NK-92 (cell line): ENCODE measurements around the gene TRAF3IP1.

Experiments
- DNase-seq: peaks from one replicate; lab custom pipeline; 2025; ENCODE audit not compliant: unreplicated experiment; lab: John Stamatoyannopoulos, UW

Gene TRAF3IP1

GRCh38 chr2:238378230-238379095 is 58.1 kb downstream of the TRAF3IP1 start:
- DNase-seq, result no peak

GRCh38 chr2:238379096-238379810 is 58.9 kb downstream of the TRAF3IP1 start:
- DNase-seq, result no peak

GRCh38 chr2:238380336-238380735 is 60.0 kb downstream of the TRAF3IP1 start:
- DNase-seq, result no peak

- DNase-seq, result no peak
Measured at GRCh38 chr2:238380785-238381184, 60.5 kb downstream of the TRAF3IP1 start.

GRCh38 chr2:238381341-238382115 is 61.2 kb downstream of the TRAF3IP1 start:
- no peak for DNase-seq

- DNase-seq, result no peak
Measured at GRCh38 chr2:238382381-238382781, 62.1 kb downstream of the TRAF3IP1 start.

GRCh38 chr2:238383135-238383534 is 62.8 kb downstream of the TRAF3IP1 start:
- DNase-seq, result no peak

GRCh38 chr2:238383743-238384380 is 63.5 kb downstream of the TRAF3IP1 start:
- no peak for DNase-seq

- DNase-seq, result no peak
Measured at GRCh38 chr2:238387332-238387731, 67.0 kb downstream of the TRAF3IP1 start.

- DNase-seq, result no peak
Measured at GRCh38 chr2:238388794-238389193, 68.5 kb downstream of the TRAF3IP1 start.

- no peak for DNase-seq
Measured at GRCh38 chr2:238389988-238390589, 69.8 kb downstream of the TRAF3IP1 start.

- DNase-seq, result no peak
Measured at GRCh38 chr2:238391042-238391689, 70.8 kb downstream of the TRAF3IP1 start.

- no peak for DNase-seq
Measured at GRCh38 chr2:238396663-238397062, 76.3 kb downstream of the TRAF3IP1 start.

- DNase-seq, result no peak
Measured at GRCh38 chr2:238397356-238397755, 77.0 kb downstream of the TRAF3IP1 start.

- no peak for DNase-seq
Measured at GRCh38 chr2:238398577-238398976, 78.3 kb downstream of the TRAF3IP1 start.

- no peak for DNase-seq
Measured at GRCh38 chr2:238399094-238399493, 78.8 kb downstream of the TRAF3IP1 start.

- DNase-seq, result no peak
Measured at GRCh38 chr2:238401551-238401950, 81.2 kb downstream of the TRAF3IP1 start.

GRCh38 chr2:238403632-238404405 is 83.5 kb downstream of the TRAF3IP1 start:
- DNase-seq, result no peak
